B cell (primary cell): ENCODE measurements around the gene SULT2B1. TPM values are rescaled to one million over a fixed set of nuclear protein-coding genes. Genes with fewer than 3 reads are reported as not detected.

Experiments
- ATAC-seq: fragments of 200-7000 bp; cut with Tn5 transposase; one replicate; pipeline ENCODE4 v1.10.0; 2021; ENCODE audit warnings: low read depth, mild to moderate bottlenecking, moderate number of reproducible peaks, moderate library complexity
- CTCF ChIA-PET: fragments of 350-600 bp; sonication (Branson Sonifier 250); formaldehyde crosslinking; loops from one replicate; lab custom pipeline; 2021; ENCODE audit warnings: antibody characterized with exemption, inconsistent platforms; lab: Charles Lee
- POLR2A ChIA-PET: fragments of 350-600 bp; sonication (Branson Sonifier 250); formaldehyde crosslinking; loops from one replicate; lab custom pipeline; 2021; ENCODE audit warnings: antibody characterized with exemption; lab: Charles Lee
- DNase-seq: peaks from one replicate; pipeline ENCODE4 v3.0.0; 2013
- H2AFZ ChIP-seq: 2 replicates; pipeline ENCODE4 v1.6.1; 2012; ENCODE audit warnings: mild to moderate bottlenecking, low read depth, low read length; ENCODE audit not compliant: insufficient read depth, poor library complexity, severe bottlenecking
- H3K27ac ChIP-seq, 2 donors: 1 replicate in 1 of 2; 2 replicates in 1 of 2; pipeline ENCODE4 v1.5.1; 2012 to 2013; ENCODE audit warnings: low read length in 2 of 2, mild to moderate bottlenecking in 2 of 2, moderate library complexity in 1 of 2
- H3K27me3 ChIP-seq, 4 experiments: fragments of 200-600 bp in 1 of 4; sonication (generic) in 1 of 4; replicated peaks in 1 of 4; 1 replicate in 2 of 4; 2 replicates in 2 of 4; pipeline versions ENCODE4 v1.6.1 to v1.7.0; 2013 to 2016; ENCODE audit warnings: low read length in 3 of 4, mild to moderate bottlenecking in 2 of 4, mixed read lengths in 1 of 4, moderate library complexity in 1 of 4; ENCODE audit not compliant: insufficient read depth in 4 of 4, control insufficient read depth in 3 of 4; ENCODE audit errors: control extremely low read depth in 1 of 4
- H3K36me3 ChIP-seq, 2 experiments: replicated peaks in 1 of 2; 1 replicate in 1 of 2; 2 replicates in 1 of 2; pipeline versions ENCODE4 v1.6.1 to v1.7.1; 2013; ENCODE audit warnings: low read length in 1 of 2; ENCODE audit not compliant: insufficient read depth in 2 of 2, control insufficient read depth in 1 of 2; ENCODE audit errors: control extremely low read depth in 1 of 2, extremely low read depth in 1 of 2
- H3K4me1 ChIP-seq, 2 donors: fragments of 200-600 bp in 1 of 2; sonication (generic) in 1 of 2; 1 replicate in 1 of 2; 2 replicates in 1 of 2; pipeline versions ENCODE4 v1.5.1 to v1.6.1; 2013 to 2017; ENCODE audit warnings: low read length in 2 of 2; ENCODE audit not compliant: control insufficient read depth in 2 of 2, insufficient read depth in 2 of 2
- H3K4me2 ChIP-seq: replicated peaks from 2 replicates; pipeline ENCODE3; 2012; ENCODE audit warnings: mild to moderate bottlenecking, low read depth, low read length; ENCODE audit not compliant: poor library complexity, severe bottlenecking
- H3K4me3 ChIP-seq, 5 experiments: fragments of 200-600 bp in 1 of 5; sonication (generic) in 1 of 5; 1 replicate in 3 of 5; 2 replicates in 2 of 5; pipeline versions ENCODE4 v1.5.1 to v1.7.0; 2011 to 2016; ENCODE audit warnings: low read length in 4 of 5, mild to moderate bottlenecking in 4 of 5, low read depth in 2 of 5, control low read depth in 1 of 5, moderate library complexity in 1 of 5; ENCODE audit not compliant: insufficient read depth in 1 of 5; ENCODE audit errors: control extremely low read depth in 1 of 5, extremely low read depth in 1 of 5
- H3K79me2 ChIP-seq: fragments of 200-600 bp; sonication (generic); one replicate; pipeline ENCODE4 v1.6.0; 2016; ENCODE audit warnings: low read length; ENCODE audit not compliant: control insufficient read depth, insufficient read depth
- H3K9ac ChIP-seq: fragments of 200-600 bp; sonication (generic); 2 replicates; pipeline ENCODE4 v1.6.1; 2017; ENCODE audit warnings: mild to moderate bottlenecking, low read length, moderate library complexity
- H3K9me3 ChIP-seq, 3 donors: one replicate each; pipeline versions ENCODE4 v1.6.1 to v1.7.1; 2013; ENCODE audit warnings: low read length in 2 of 3; ENCODE audit not compliant: control insufficient read depth in 2 of 3, insufficient read depth in 1 of 3; ENCODE audit errors: control extremely low read depth in 1 of 3
- H4K20me1 ChIP-seq: 2 replicates; pipeline ENCODE4 v1.6.0; 2012; ENCODE audit warnings: mild to moderate bottlenecking, low read length; ENCODE audit not compliant: insufficient read depth, control insufficient read depth, poor library complexity, severe bottlenecking
- H3K27ac Mint-ChIP-seq: one replicate; pipeline ENCODE4 v1.8.0; 2021; ENCODE audit warnings: mixed read lengths
- H3K27me3 Mint-ChIP-seq: one replicate; pipeline ENCODE4 v1.8.0; 2021; ENCODE audit warnings: mixed read lengths
- H3K4me1 Mint-ChIP-seq: one replicate; pipeline ENCODE4 v1.8.0; 2021; ENCODE audit warnings: mixed read lengths
- H3K4me3 Mint-ChIP-seq: one replicate; pipeline ENCODE4 v1.8.0; 2021; ENCODE audit warnings: mixed read lengths
- H3K9me3 Mint-ChIP-seq: one replicate; pipeline ENCODE4 v1.8.0; 2022; ENCODE audit warnings: mixed read lengths; ENCODE audit not compliant: insufficient read depth
- CTCF ChIP-seq: fragments of 200-600 bp; IDR thresholded peaks from one replicate; pipeline ENCODE4 v1.8.0; 2022; ENCODE audit warnings: antibody characterized with exemption, mild to moderate bottlenecking
- EZH2 ChIP-seq: IDR thresholded peaks from 2 replicates; pipeline ENCODE4 v1.6.1; 2012; ENCODE audit warnings: borderline replicate concordance, low read depth, mild to moderate bottlenecking, moderate library complexity, low read length; ENCODE audit not compliant: insufficient read depth, poor library complexity, severe bottlenecking
- WGBS: methylation state at CpG from one replicate; pipeline ENCODE4 v1.1.5; 2013; ENCODE audit warnings: missing lambda C conversion rate; ENCODE audit not compliant: insufficient coverage; 5-methylcytosine and 5-hydroxymethylcytosine counted together
- intact Hi-C: fragments of 100-400 bp; cut with micrococcal nuclease; formaldehyde crosslinking; loops from one replicate; pipeline ENCODE4 v1.10.0; 2022
- polyA plus RNA-seq: library from polyadenylated mRNA; depleted of rRNA; stranded (reverse); fragments of >200 nt; gene quantifications from 2 replicates; pipeline ENCODE4 v1.2.3, GENCODE V29; 2012
- total RNA-seq, 2 donors: library from RNA; stranded (reverse); fragments of 120-200 nt in 1 of 2; gene quantifications; 1 replicate in 1 of 2; 2 replicates in 1 of 2; pipeline versions ENCODE4 v1.2.3 to v1.2.4, GENCODE V29; 2013 to 2022

SULT2B1 gene
- total and polyA plus RNA-seq, 2 donors (not counting 1 experiment from before 2014, with no cell fraction given) = not detected

- H3K79me2 ChIP-seq = no peaks in the 10 kb centered on the region
- no peak for TF ChIP-seq EZH2
- Mint-ChIP-seq H3K4me1 (no peaks in the 10 kb centered on the region), H3K27ac (no peak overlapping the region), H3K4me3 (no peak overlapping the region), H3K9me3 (no peaks in the 10 kb centered on the region), H3K27me3 (peaks cover 25% of the 10 kb centered on the region)
- 59% methylated on average over 10 of the region's 16 CpGs for WGBS
- no peak overlapping the region for H2AFZ ChIP-seq
- no peaks in the 10 kb centered on the region for H3K36me3 ChIP-seq
- no peaks in the 10 kb centered on the region for H3K9me3 ChIP-seq
- ChIA-PET POLR2A (no interaction called here), CTCF (interaction anchor here (0.6 kb wide), 1 partner anchor 57 kb away, joined by 3 read pairs; no protein-coding TSS in a partner anchor)
- peaks cover 0 to 7% (median 0%) of the 10 kb centered on the region in 4 experiments for H3K27me3 ChIP-seq
- H3K4me2 ChIP-seq = no peak overlapping the region
- H3K4me1 ChIP-seq = no peaks in the 10 kb centered on the region
- H3K27ac ChIP-seq = no peak overlapping the region
- DNase-seq (no peak), ATAC-seq (no peak)
- no peak overlapping the region for H3K9ac ChIP-seq
- no peaks in the 10 kb centered on the region for H4K20me1 ChIP-seq
- intact Hi-C loops = no loop called here
- H3K4me3 ChIP-seq = no peak overlapping the region
These were observed 2.6 kb downstream of the SULT2B1 start for GRCh38 chr19:48554385-48555091.

GRCh38 chr19:48556163-48556562, 4.2 kb downstream of the SULT2B1 start:
- H3K4me2 ChIP-seq = no peak overlapping the region
- H3K79me2 ChIP-seq = no peaks in the 10 kb centered on the region
- ChIA-PET POLR2A (no interaction called here), CTCF (no interaction called here)
- Mint-ChIP-seq H3K27me3 (peaks cover 25% of the 10 kb centered on the region), H3K27ac (no peak overlapping the region), H3K4me3 (no peak overlapping the region), H3K9me3 (no peaks in the 10 kb centered on the region), H3K4me1 (no peaks in the 10 kb centered on the region)
- H3K4me1 ChIP-seq = no peaks in the 10 kb centered on the region
- H3K36me3 ChIP-seq = no peaks in the 10 kb centered on the region
- H3K4me3 ChIP-seq = no peak overlapping the region
- TF ChIP-seq EZH2 (no peak), CTCF (no peak)
- no peaks in the 10 kb centered on the region for H4K20me1 ChIP-seq
- H3K27me3 ChIP-seq = peaks cover 0 to 7% (median 0%) of the 10 kb centered on the region in 4 experiments
- no peak for DNase-seq
- no peak overlapping the region for H3K9ac ChIP-seq
- 79% methylated on average over 9 of the region's 11 CpGs for WGBS
- intact Hi-C loops = no loop called here
- no peaks in the 10 kb centered on the region for H3K9me3 ChIP-seq
- ATAC-seq = no peak
- H2AFZ ChIP-seq = no peak overlapping the region
- no peak overlapping the region for H3K27ac ChIP-seq
